ENCODE results near the gene LCN6.

- TF ChIP-seq CTCF (IDR thresholded peaks at IDR 0.05) (no peak), POLR2A (IDR thresholded peaks at IDR 0.05) (no peak)
These were observed 12.4 kb downstream of the LCN6 start for GRCh38 chr9:136735812-136736480.

All from testis (tissue), 2 donors.